HG03280 (cell line): ENCODE measurements around the gene SPON2.
"Not testable (repeated sequence)": the region's sequence is repeated elsewhere in the genome, so short reads cannot be mapped to it uniquely, and the experiment has no call there.

Experiments used
- ATAC-seq: cut with Tn5 transposase; IDR thresholded peaks from one replicate; pipeline ENCODE4 v1.9.1; 2021; ENCODE audit warnings: mild to moderate bottlenecking, moderate library complexity; ENCODE audit not compliant: unreplicated experiment

Gene SPON2

GRCh38 chr4:1152290-1152689 lies 20.1 kb downstream of the SPON2 start:
- ATAC-seq = no peak

DNA sequence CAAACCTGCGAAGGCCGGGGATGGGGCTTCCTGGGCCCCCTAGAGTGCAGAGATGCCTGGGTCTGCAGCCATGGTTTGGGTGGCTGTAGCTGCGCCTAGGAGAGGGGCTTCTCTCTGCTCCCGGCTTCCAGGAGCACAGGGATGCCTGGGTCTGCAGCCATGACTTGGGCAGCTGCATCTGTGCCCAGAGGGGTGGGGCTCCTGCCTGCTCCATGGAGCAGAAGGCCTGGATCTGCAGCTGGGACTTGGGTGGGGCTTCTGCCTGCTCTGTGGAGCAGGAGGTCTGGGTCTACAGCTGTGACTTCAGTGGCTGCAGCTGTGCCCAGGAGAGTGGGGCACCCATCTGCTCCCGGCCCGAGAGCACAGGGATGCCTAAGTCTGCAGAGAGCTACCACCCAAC lies 20.8 kb downstream of the SPON2 start:
- no peak for ATAC-seq

DNA sequence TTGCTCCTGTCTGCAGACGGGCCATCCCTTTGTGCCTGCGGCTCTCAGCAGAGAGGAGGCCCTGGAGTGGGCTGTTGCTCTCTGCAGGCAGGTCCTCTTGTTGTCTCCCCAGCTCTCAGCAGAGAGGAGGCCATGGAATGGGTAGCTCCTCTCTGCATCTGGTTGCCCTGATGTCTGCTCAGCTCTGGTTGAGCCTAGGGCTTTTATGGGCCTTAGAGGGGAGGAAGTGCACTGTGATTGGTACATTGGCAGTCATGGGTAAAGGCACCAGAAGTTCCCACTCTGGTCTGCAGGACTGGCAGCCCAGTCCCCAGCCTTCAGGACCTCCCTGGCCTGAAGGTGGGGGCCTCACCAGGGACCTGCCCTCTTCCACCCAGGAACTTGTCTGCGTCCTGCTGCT lies 21.5 kb downstream of the SPON2 start:
- no peak for ATAC-seq

- no peak for ATAC-seq
These were observed 32.5 kb downstream of the SPON2 start for GRCh38 chr4:1139860-1140259.

GRCh38 chr4:1137850-1138249 lies 34.5 kb downstream of the SPON2 start:
- no peak for ATAC-seq

DNA sequence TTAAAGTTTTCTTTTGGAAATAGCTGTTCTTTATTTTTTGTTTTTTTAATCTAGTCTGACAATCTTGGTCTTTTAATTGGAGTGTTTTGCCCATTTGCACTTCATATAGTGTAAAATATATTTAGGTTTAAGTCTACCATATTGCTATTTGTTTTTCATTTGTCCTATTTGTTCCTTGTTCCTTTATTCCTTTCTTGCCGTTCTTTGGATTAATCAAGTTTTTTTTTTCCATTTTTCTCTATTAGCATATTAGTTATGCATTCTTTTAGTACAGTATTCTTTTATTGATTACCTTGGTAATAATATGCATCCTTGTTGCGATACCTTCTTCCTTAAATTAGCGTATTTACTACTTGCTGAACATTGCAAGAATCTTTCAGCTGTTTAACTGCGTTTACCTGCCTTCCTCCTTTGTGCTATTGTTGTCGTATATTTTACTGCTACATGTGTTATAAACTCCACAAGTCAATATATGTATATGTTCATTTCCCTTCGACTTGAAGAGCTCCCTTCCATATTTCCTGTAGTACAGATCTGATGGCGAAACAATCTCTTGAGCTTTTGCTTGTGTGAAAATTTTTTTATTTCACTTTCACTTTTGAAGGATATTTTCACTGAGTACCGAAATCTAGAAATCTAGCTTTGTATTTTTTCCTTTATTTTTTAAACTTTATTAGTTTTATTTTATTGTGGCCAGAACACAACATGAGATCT lies 35.2 kb downstream of the SPON2 start:
- no peak for ATAC-seq

- no peak for ATAC-seq
These were observed 36.3 kb downstream of the SPON2 start for GRCh38 chr4:1136048-1136447.

- ATAC-seq = no peak
These were observed 39.4 kb downstream of the SPON2 start for GRCh38 chr4:1133033-1133432.

GRCh38 chr4:1130316-1131186 lies 41.8 kb downstream of the SPON2 start:
- peak; percentile 88 for ATAC-seq

- no peak for ATAC-seq
These were observed 45.9 kb downstream of the SPON2 start for GRCh38 chr4:1126506-1126905.

GRCh38 chr4:1125466-1125865 lies 46.9 kb downstream of the SPON2 start:
- not testable (repeated sequence) for ATAC-seq

- no peak for ATAC-seq
These were observed 47.6 kb downstream of the SPON2 start for GRCh38 chr4:1124818-1125217.

- no peak for ATAC-seq
These were observed 49.9 kb downstream of the SPON2 start for GRCh38 chr4:1122505-1122904.
